ENCODE measurements around the gene FBF1. TPM values are rescaled to one million over a fixed set of nuclear protein-coding genes. Genes with fewer than 3 reads are reported as not detected.
"Not testable (repeated sequence)": the region's sequence is repeated elsewhere in the genome, so short reads cannot be mapped to it uniquely, and the experiment has no call there.

The FBF1 gene
- total and polyA plus RNA-seq, 2 experiments from 2014 or later = 11.8 to 13.8 TPM

GRCh38 chr17:75869282-75870141, 71.3 kb downstream of the FBF1 start:
- H3K4me1 ChIP-seq (ENCODE audit: low read depth) = peaks cover 15% of the 10 kb centered on the region
- peak in 1 of 2 donors; percentile 83 for DNase-seq (ENCODE audit: low read depth in 1 of 2, low spot score in 1 of 2)
- no peaks in the 10 kb centered on the region for H3K9me3 ChIP-seq (ENCODE audit: low read depth)
- H3K36me3 ChIP-seq = no peaks in the 10 kb centered on the region
- TF ChIP-seq CTCF (IDR thresholded peaks at IDR 0.05; ENCODE audit: low read depth, low read length) = no peak
- no peak overlapping the region for H3K4me3 ChIP-seq
- H3K27me3 ChIP-seq = no peaks in the 10 kb centered on the region
- H3K27ac ChIP-seq = no peak overlapping the region

- H3K4me3 ChIP-seq; H3K27me3 ChIP-seq; H3K9me3 ChIP-seq (ENCODE audit: low read depth); H3K36me3 ChIP-seq; H3K27ac ChIP-seq; DNase-seq (ENCODE audit: low read depth in 1 of 2, low spot score in 1 of 2): not testable (repeated sequence)
- peaks cover 15% of the 10 kb centered on the region for H3K4me1 ChIP-seq (ENCODE audit: low read depth)
Measured at GRCh38 chr17:75868730-75869281, 72.0 kb downstream of the FBF1 start.

- H3K27ac ChIP-seq; H3K36me3 ChIP-seq; H3K27me3 ChIP-seq; H3K4me3 ChIP-seq; DNase-seq (ENCODE audit: low read depth in 1 of 2, low spot score in 1 of 2); H3K9me3 ChIP-seq (ENCODE audit: low read depth); H3K4me1 ChIP-seq (ENCODE audit: low read depth): not testable (repeated sequence)
Measured at GRCh38 chr17:75865404-75866188, 75.2 kb downstream of the FBF1 start.

- not testable (repeated sequence) for H3K27ac ChIP-seq
Measured at GRCh38 chr17:75864887-75865286, 76.0 kb downstream of the FBF1 start.

GRCh38 chr17:75864448-75864871, 76.4 kb downstream of the FBF1 start:
- Histone ChIP-seq H3K4me1 (ENCODE audit: low read depth) (no peaks in the 10 kb centered on the region), H3K36me3 (no peaks in the 10 kb centered on the region), H3K27me3 (no peaks in the 10 kb centered on the region), H3K4me3 (no peak overlapping the region), H3K27ac (no peak overlapping the region), H3K9me3 (ENCODE audit: low read depth) (no peaks in the 10 kb centered on the region)
- peak in 1 of 2 donors; percentile 88 for DNase-seq (ENCODE audit: low read depth in 1 of 2, low spot score in 1 of 2)
- no peak for TF ChIP-seq CTCF (IDR thresholded peaks at IDR 0.05; ENCODE audit: low read depth, low read length)

More at GRCh38 chr17:75864887-75865286, 76.0 kb downstream of the FBF1 start:
- H3K36me3 ChIP-seq; H3K9me3 ChIP-seq (ENCODE audit: low read depth); H3K4me3 ChIP-seq; H3K27me3 ChIP-seq; H3K4me1 ChIP-seq (ENCODE audit: low read depth); DNase-seq (ENCODE audit: low read depth in 1 of 2, low spot score in 1 of 2): not testable (repeated sequence)

- Histone ChIP-seq H3K36me3 (no peaks in the 10 kb centered on the region), H3K4me1 (ENCODE audit: low read depth) (no peaks in the 10 kb centered on the region), H3K27ac (no peak overlapping the region), H3K4me3 (no peak overlapping the region), H3K9me3 (ENCODE audit: low read depth) (no peaks in the 10 kb centered on the region), H3K27me3 (no peaks in the 10 kb centered on the region)
- no peak for TF ChIP-seq CTCF (IDR thresholded peaks at IDR 0.05; ENCODE audit: low read depth, low read length)
- no peak for DNase-seq (ENCODE audit: low read depth in 1 of 2, low spot score in 1 of 2)
Measured at GRCh38 chr17:75861927-75862317, 78.9 kb downstream of the FBF1 start.

Other genes starting within 250 kb of the FBF1 start
- gene ITGB4, start 219.6 kb downstream of the FBF1 start, total RNA-seq = 0.09 and 0.21 TPM in 2 replicates
- 0.40 and 1.6 TPM in 2 replicates for gene ITGB4, start 219.6 kb downstream of the FBF1 start, polyA plus RNA-seq
- 35.1 and 54.0 TPM in 2 replicates for gene GALK1, start 175.8 kb downstream of the FBF1 start, total RNA-seq
- gene GALK1, start 175.8 kb downstream of the FBF1 start, polyA plus RNA-seq = 42.4 and 74.4 TPM in 2 replicates
- gene UNK, start 156.2 kb downstream of the FBF1 start, total RNA-seq = 34.2 and 37.8 TPM in 2 replicates
- gene UNK, start 156.2 kb downstream of the FBF1 start, polyA plus RNA-seq = 20.5 and 35.9 TPM in 2 replicates
- gene UNC13D, start 96.6 kb downstream of the FBF1 start, total RNA-seq = 4.6 and 14.8 TPM in 2 replicates
- gene UNC13D, start 96.6 kb downstream of the FBF1 start, polyA plus RNA-seq = 10.8 and 24.6 TPM in 2 replicates
- gene WBP2, start 85.7 kb downstream of the FBF1 start, total RNA-seq = 61.3 and 75.6 TPM in 2 replicates
- 160 and 161 TPM in 2 replicates for gene WBP2, start 85.7 kb downstream of the FBF1 start, polyA plus RNA-seq
- 1.3 and 4.6 TPM in 2 replicates for gene TRIM47, start 62.5 kb downstream of the FBF1 start, total RNA-seq
- 2.2 and 2.9 TPM in 2 replicates for gene TRIM47, start 62.5 kb downstream of the FBF1 start, polyA plus RNA-seq
- 20.2 and 31.5 TPM in 2 replicates for gene TRIM65, start 44.1 kb downstream of the FBF1 start, total RNA-seq
- 14.6 and 16.8 TPM in 2 replicates for gene TRIM65, start 44.1 kb downstream of the FBF1 start, polyA plus RNA-seq
- gene MRPL38, start 36.2 kb downstream of the FBF1 start, total RNA-seq = 63.9 and 68.0 TPM in 2 replicates
- gene MRPL38, start 36.2 kb downstream of the FBF1 start, polyA plus RNA-seq = 222 and 227 TPM in 2 replicates
- 27.7 and 43.0 TPM in 2 replicates for gene ACOX1, start 38.1 kb upstream of the FBF1 start, total RNA-seq
- 15.5 and 21.3 TPM in 2 replicates for gene ACOX1, start 38.1 kb upstream of the FBF1 start, polyA plus RNA-seq
- gene TEN1, start 38.2 kb upstream of the FBF1 start, total RNA-seq = 23.8 and 27.4 TPM in 2 replicates
- gene TEN1, start 38.2 kb upstream of the FBF1 start, polyA plus RNA-seq = 15.6 and 26.9 TPM in 2 replicates
- gene CDK3, start 59.8 kb upstream of the FBF1 start, total RNA-seq = 13.4 and 14.3 TPM in 2 replicates
- 12.2 and 18.5 TPM in 2 replicates for gene CDK3, start 59.8 kb upstream of the FBF1 start, polyA plus RNA-seq
- 0.09 TPM in 1 of 2 replicates, not detected in the other for gene EVPL, start 86.3 kb upstream of the FBF1 start, total RNA-seq
- gene EVPL, start 86.3 kb upstream of the FBF1 start, polyA plus RNA-seq = 1.0 TPM in 1 of 2 replicates, not detected in the other
- gene SRP68, start 131.5 kb upstream of the FBF1 start, total RNA-seq = 33.4 and 55.4 TPM in 2 replicates
- gene SRP68, start 131.5 kb upstream of the FBF1 start, polyA plus RNA-seq = 103 and 123 TPM in 2 replicates
- 0.32 TPM in 1 of 2 replicates, not detected in the other for gene GALR2, start 133.7 kb upstream of the FBF1 start, total RNA-seq
- 0.55 TPM in 1 of 2 replicates, not detected in the other for gene GALR2, start 133.7 kb upstream of the FBF1 start, polyA plus RNA-seq
- not detected in 2 replicates for gene ZACN, start 138.1 kb upstream of the FBF1 start, total RNA-seq
- 5.8 and 33.8 TPM in 2 replicates for gene ZACN, start 138.1 kb upstream of the FBF1 start, polyA plus RNA-seq
- gene EXOC7, start 162.7 kb upstream of the FBF1 start, total RNA-seq = 121 and 166 TPM in 2 replicates
- gene EXOC7, start 162.7 kb upstream of the FBF1 start, polyA plus RNA-seq = 134 and 167 TPM in 2 replicates
- gene FOXJ1, start 200.2 kb upstream of the FBF1 start, total RNA-seq = 0.07 and 0.12 TPM in 2 replicates
- gene FOXJ1, start 200.2 kb upstream of the FBF1 start, polyA plus RNA-seq = 0.18 TPM in 1 of 2 replicates, not detected in the other